ENCODE results near the gene MAEA.

DNA sequence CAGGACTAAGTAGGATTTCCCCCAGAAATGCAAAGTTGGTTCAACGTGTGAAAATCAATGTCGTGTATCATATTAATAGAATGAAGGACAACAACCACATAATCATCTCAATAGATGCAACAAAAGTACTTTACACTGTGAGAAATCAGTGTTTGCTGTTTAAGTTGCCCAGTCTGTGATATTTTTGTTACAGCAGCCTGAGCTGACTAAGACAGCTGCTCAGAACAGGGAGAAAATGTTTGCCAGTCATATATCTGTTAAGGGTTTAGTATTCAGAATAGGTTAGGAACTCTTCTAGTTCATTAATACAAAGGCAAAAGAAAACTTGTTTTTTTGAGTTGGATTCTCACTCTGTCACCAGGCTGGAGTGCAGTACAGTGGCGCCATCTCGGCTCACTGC, 12.5 kb downstream of the MAEA start:
- TF ChIP-seq, protein P1, sequence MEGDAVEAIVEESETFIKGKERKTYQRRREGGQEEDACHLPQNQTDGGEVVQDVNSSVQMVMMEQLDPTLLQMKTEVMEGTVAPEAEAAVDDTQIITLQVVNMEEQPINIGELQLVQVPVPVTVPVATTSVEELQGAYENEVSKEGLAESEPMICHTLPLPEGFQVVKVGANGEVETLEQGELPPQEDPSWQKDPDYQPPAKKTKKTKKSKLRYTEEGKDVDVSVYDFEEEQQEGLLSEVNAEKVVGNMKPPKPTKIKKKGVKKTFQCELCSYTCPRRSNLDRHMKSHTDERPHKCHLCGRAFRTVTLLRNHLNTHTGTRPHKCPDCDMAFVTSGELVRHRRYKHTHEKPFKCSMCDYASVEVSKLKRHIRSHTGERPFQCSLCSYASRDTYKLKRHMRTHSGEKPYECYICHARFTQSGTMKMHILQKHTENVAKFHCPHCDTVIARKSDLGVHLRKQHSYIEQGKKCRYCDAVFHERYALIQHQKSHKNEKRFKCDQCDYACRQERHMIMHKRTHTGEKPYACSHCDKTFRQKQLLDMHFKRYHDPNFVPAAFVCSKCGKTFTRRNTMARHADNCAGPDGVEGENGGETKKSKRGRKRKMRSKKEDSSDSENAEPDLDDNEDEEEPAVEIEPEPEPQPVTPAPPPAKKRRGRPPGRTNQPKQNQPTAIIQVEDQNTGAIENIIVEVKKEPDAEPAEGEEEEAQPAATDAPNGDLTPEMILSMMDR (IDR thresholded peaks at IDR 0.05) = no peak
- no peak for TF ChIP-seq POLR2AphosphoS5 (IDR thresholded peaks at IDR 0.05)
